Islet precursor cell (in vitro differentiated cells): Measurements from ENCODE around the gene HTRA3.

Experiments
- DNase-seq: peaks from one replicate; pipeline ENCODE4 v3.0.0-alpha.2; 2018

Gene HTRA3

GRCh38 chr4:8250227-8250626 is 19.3 kb upstream of the HTRA3 start:
- no peak for DNase-seq

GRCh38 chr4:8250637-8251036 is 18.9 kb upstream of the HTRA3 start:
- no peak for DNase-seq

- DNase-seq = no peak
These were observed 18.3 kb upstream of the HTRA3 start for GRCh38 chr4:8251110-8251883.

- peak; percentile 72 for DNase-seq
These were observed 17.0 kb upstream of the HTRA3 start for GRCh38 chr4:8252301-8253173.

- no peak for DNase-seq
These were observed 15.5 kb upstream of the HTRA3 start for GRCh38 chr4:8254076-8254475.

- peak; percentile 85 for DNase-seq
These were observed 13.7 kb upstream of the HTRA3 start for GRCh38 chr4:8255698-8256441.

- DNase-seq = no peak
These were observed 11.7 kb upstream of the HTRA3 start for GRCh38 chr4:8257854-8258253.

- no peak for DNase-seq
These were observed 10.9 kb upstream of the HTRA3 start for GRCh38 chr4:8258552-8259212.

- DNase-seq = no peak
These were observed 9.7 kb upstream of the HTRA3 start for GRCh38 chr4:8259743-8260430.

- DNase-seq = peak; percentile 92
These were observed 8.9 kb upstream of the HTRA3 start for GRCh38 chr4:8260656-8261111.

- peak; percentile 79 for DNase-seq
These were observed 7.6 kb upstream of the HTRA3 start for GRCh38 chr4:8261851-8262535.

- no peak for DNase-seq
These were observed 6.8 kb upstream of the HTRA3 start for GRCh38 chr4:8262637-8263322.

- DNase-seq = no peak
These were observed 6.2 kb upstream of the HTRA3 start for GRCh38 chr4:8263397-8263796.

- DNase-seq = no peak
These were observed 5.4 kb upstream of the HTRA3 start for GRCh38 chr4:8264106-8264505.

- no peak for DNase-seq
These were observed 4.2 kb upstream of the HTRA3 start for GRCh38 chr4:8265171-8265929.

GRCh38 chr4:8266088-8266487 is 3.5 kb upstream of the HTRA3 start:
- no peak for DNase-seq

- peak; percentile 82 for DNase-seq
These were observed 3.0 kb upstream of the HTRA3 start for GRCh38 chr4:8266508-8266907.

- peak; percentile 79 for DNase-seq
These were observed 2.5 kb upstream of the HTRA3 start for GRCh38 chr4:8267077-8267476.

GRCh38 chr4:8268211-8268610 is 1.3 kb upstream of the HTRA3 start:
- no peak for DNase-seq

GRCh38 chr4:8268901-8269534 is 536 bp upstream of the HTRA3 start:
- DNase-seq = no peak
